Lung (tissue), 12 donors: ENCODE data around the gene MOV10. TPM values are rescaled to one million over a fixed set of nuclear protein-coding genes. Genes with fewer than 3 reads are reported as not detected.

Source experiments
- ATAC-seq: fragments of 200-7000 bp; cut with Tn5 transposase; one replicate; pipeline ENCODE4 v1.9.1; 2020; ENCODE audit warnings: moderate number of reproducible peaks; ENCODE audit not compliant: insufficient read depth, low FRiP score
- DNase-seq, 3 donors: peaks; one replicate each; pipeline ENCODE4 v3.0.0-alpha.2; 2013 to 2017
- H3K27ac ChIP-seq, 2 donors: one replicate each; pipeline ENCODE4 v1.5.1; 2013; ENCODE audit warnings: mild to moderate bottlenecking in 2 of 2, moderate library complexity in 2 of 2, control low read depth in 1 of 2, inconsistent platforms in 1 of 2, low read depth in 1 of 2, low read length in 1 of 2
- H3K27me3 ChIP-seq, 3 donors: one replicate each; pipeline ENCODE4 v1.5.1; 2013; ENCODE audit warnings: low read length in 2 of 3; ENCODE audit not compliant: control insufficient read depth in 3 of 3, insufficient read depth in 3 of 3
- H3K36me3 ChIP-seq, 4 donors: one replicate each; pipeline ENCODE4 v1.5.1; 2013; ENCODE audit warnings: low read length in 4 of 4, mild to moderate bottlenecking in 1 of 4, moderate library complexity in 1 of 4; ENCODE audit not compliant: control insufficient read depth in 4 of 4, insufficient read depth in 4 of 4
- H3K4me1 ChIP-seq, 5 donors: one replicate each; pipeline ENCODE4 v1.5.1; 2013; ENCODE audit warnings: low read length in 5 of 5, mild to moderate bottlenecking in 2 of 5, moderate library complexity in 1 of 5; ENCODE audit not compliant: control insufficient read depth in 5 of 5, insufficient read depth in 5 of 5
- H3K4me3 ChIP-seq: one replicate; pipeline ENCODE4 v1.5.1; 2013; ENCODE audit warnings: mild to moderate bottlenecking, control low read depth, moderate library complexity
- H3K9ac ChIP-seq, 2 donors: one replicate each; pipeline ENCODE4 v1.5.1; 2013; ENCODE audit warnings: low read length in 2 of 2, control low read depth in 1 of 2; ENCODE audit not compliant: insufficient read depth in 1 of 2
- H3K9me3 ChIP-seq, 4 donors: one replicate each; pipeline ENCODE4 v1.5.1; 2013; ENCODE audit warnings: low read length in 3 of 4, mild to moderate bottlenecking in 1 of 4, moderate library complexity in 1 of 4; ENCODE audit not compliant: control insufficient read depth in 4 of 4, insufficient read depth in 3 of 4
- WGBS, 2 donors: extraction: QIAGEN DNeasy Blood & Tissue Kit; methylation state at CpG; one replicate each; pipeline ENCODE4 v1.1.7; 2013; 5-methylcytosine and 5-hydroxymethylcytosine counted together
- polyA plus RNA-seq, 2 donors: library from polyadenylated mRNA; stranded (reverse); fragments of 200-250 nt; gene quantifications; one replicate each; pipeline ENCODE4 v1.2.1, GENCODE V29; 2013
- total RNA-seq, 2 donors: library from RNA; depleted of rRNA in 1 of 2; stranded (reverse); fragments of >200 nt in 1 of 2; gene quantifications; one replicate each; pipeline ENCODE4 v1.2.1, GENCODE V29; 2014 to 2021
- TF ChIP-seq, protein P1 (sequence below): IDR thresholded peaks from 2 replicates; pipeline ENCODE4 v1.5.1; 2012; ENCODE audit warnings: mild to moderate bottlenecking; ENCODE audit errors: control extremely low read depth, extremely low read depth
- donor health status: control.
- donor health status: control.
- donor health status: Bipolar disorder and iron deficiency.
- donor health status: healthy.
- donor health status: DM: yes; HTN: yes; CAD: no.

Gene MOV10
- total and polyA plus RNA-seq, 4 donors = 33.4 to 51.3 (median 40.2) TPM

DNA sequence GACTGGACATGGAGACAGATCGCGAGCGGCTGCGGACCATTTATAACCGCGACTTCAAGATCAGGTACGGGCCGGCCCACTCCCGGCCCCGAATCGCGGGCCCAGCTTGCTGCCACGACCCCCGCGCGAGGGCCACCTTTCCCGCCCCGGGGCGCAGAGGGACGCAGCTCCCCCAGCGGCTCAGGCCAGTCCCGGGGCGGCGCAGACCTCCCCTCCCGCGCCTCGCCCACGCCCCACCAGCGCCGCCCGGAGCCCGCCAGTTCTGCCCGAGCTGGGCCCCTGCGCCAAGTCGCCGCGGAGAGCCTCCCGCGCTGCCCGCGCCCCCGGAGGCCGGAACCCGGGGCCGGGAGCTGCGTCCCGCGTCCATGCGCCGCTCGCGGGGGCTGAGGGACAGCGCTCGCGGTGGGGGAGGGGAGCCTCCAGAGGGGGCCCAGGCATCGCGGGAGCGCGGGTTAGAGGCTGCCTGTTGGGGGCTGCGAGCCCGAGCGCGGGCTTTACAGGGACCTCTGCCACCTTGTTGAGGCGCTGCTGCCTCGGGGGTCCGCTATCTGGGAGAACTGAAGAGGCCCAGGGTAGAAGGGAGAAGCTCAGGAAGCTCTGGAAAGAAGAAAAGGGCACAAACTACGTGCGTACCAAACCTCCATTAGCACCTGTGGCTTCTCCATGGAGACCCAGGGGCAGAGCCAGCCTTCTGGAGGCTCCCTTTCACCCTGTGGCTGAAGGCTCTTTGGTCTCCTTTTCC is 698 bp downstream of the MOV10 start:
- Histone ChIP-seq H3K9me3 (no peaks in the 10 kb centered on the region), H3K36me3 (peaks cover 1 to 9% (median 2%) of the 10 kb centered on the region in 4 donors), H3K4me3 (peak overlapping the region; percentile 74), H3K4me1 (peaks cover 4 to 21% (median 6%) of the 10 kb centered on the region in 5 donors), H3K9ac (peak overlapping the region; percentile 71 to 91), H3K27me3 (no peaks in the 10 kb centered on the region), H3K27ac (peak overlapping the region; percentile 83 to 93)
- 1% methylated on average over 48 to 68 of the region's 68 CpGs for WGBS, 2 donors
- peak; percentile 72 for ATAC-seq
- TF ChIP-seq, protein P1, sequence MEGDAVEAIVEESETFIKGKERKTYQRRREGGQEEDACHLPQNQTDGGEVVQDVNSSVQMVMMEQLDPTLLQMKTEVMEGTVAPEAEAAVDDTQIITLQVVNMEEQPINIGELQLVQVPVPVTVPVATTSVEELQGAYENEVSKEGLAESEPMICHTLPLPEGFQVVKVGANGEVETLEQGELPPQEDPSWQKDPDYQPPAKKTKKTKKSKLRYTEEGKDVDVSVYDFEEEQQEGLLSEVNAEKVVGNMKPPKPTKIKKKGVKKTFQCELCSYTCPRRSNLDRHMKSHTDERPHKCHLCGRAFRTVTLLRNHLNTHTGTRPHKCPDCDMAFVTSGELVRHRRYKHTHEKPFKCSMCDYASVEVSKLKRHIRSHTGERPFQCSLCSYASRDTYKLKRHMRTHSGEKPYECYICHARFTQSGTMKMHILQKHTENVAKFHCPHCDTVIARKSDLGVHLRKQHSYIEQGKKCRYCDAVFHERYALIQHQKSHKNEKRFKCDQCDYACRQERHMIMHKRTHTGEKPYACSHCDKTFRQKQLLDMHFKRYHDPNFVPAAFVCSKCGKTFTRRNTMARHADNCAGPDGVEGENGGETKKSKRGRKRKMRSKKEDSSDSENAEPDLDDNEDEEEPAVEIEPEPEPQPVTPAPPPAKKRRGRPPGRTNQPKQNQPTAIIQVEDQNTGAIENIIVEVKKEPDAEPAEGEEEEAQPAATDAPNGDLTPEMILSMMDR = no peak
- peak; percentile 70 to 75 (median 74) for DNase-seq

DNA sequence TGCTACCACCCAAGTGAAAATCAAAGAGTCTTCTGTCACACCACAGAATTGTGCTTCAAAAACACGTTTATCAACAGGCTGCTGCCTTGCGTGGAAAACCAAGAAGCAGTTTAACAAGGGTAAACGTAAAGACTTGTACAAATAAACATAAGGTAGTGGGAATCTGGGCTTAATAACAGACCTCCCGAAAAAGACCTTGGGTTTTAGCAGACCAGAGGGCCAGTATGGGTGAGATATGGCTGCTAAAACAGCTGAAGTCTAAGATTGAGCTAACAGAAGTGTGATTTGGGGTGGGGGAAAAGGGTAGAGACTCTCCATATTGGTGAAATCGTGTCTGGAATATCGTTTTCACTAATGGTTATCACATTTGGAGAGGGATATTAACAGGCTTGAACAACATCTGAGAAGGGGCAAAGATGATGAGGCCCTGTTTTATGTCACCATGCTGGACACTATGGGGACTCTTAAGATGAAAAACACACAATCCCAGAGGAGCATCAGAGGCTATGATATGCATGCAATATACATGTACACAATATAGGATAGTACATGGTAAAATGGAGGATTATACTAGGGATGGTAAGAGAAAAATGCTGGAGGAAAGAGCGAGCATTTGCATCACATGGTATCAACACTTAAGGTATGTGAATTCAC is 1.4 kb downstream of the MOV10 start:
- no peak for DNase-seq
- Histone ChIP-seq H3K9me3 (no peaks in the 10 kb centered on the region), H3K9ac (peak overlapping the region; percentile 71 to 89), H3K27ac (peak overlapping the region in 1 of 2 donors; percentile 93), H3K36me3 (peaks cover 0 to 7% (median 2%) of the 10 kb centered on the region in 4 donors), H3K4me1 (peaks cover 4 to 21% (median 6%) of the 10 kb centered on the region in 5 donors), H3K4me3 (peak overlapping the region; percentile 74), H3K27me3 (no peaks in the 10 kb centered on the region)
- 42 to 63% methylated on average over 7 of the region's 7 CpGs for WGBS, 2 donors
- TF ChIP-seq, protein P1 = no peak
- ATAC-seq = no peak

DNA sequence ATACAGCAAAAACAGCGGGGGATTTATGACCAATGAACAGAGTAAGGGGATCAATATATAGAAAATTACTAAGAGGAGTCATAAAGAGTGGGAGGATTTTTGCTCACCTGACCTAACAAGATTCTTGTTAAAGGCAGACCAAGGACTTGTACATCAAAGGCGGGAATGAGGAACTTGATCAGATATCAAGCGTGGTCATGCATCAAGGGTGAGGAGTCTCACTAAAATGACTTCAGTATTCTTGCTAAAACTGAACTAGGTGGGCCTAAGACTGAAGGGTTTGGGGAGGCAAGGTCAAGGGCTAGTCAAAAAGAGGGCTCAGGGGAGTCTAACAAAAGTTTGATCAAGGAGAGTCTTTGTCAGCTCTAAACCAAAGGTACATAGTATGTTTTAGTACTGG is 2.1 kb downstream of the MOV10 start:
- Histone ChIP-seq H3K27ac (no peak overlapping the region), H3K9me3 (no peaks in the 10 kb centered on the region), H3K4me3 (no peak overlapping the region), H3K36me3 (peaks cover 0 to 6% (median 2%) of the 10 kb centered on the region in 4 donors), H3K9ac (no peak overlapping the region), H3K4me1 (peaks cover 4 to 21% (median 6%) of the 10 kb centered on the region in 5 donors), H3K27me3 (no peaks in the 10 kb centered on the region)
- DNase-seq (no peak), ATAC-seq (no peak)
- TF ChIP-seq, protein P1 = no peak
- WGBS, 2 donors = 76 to 87% methylated on average over 3 of the region's 3 CpGs
